Endothelial cell of umbilical vein (primary cell): ENCODE results near the gene ARSB. TPM values are rescaled to one million over a fixed set of nuclear protein-coding genes. Genes with fewer than 3 reads are reported as not detected.

Source experiments
- BruUV-seq: library from RNA; stranded (reverse); fragments of 400-500 nt; replicated peaks from 2 replicates; lab custom pipeline; 2021; lab: Mats Ljungman, UMichigan
- CTCF ChIA-PET: fragments of 300-600, 350-600 bp; sonication (Branson Sonifier 250); formaldehyde crosslinking; loops from one replicate; lab custom pipeline; 2021; ENCODE audit warnings: antibody characterized with exemption, inconsistent platforms; lab: Charles Lee
- POLR2A ChIA-PET: fragments of 300-600, 350-600 bp; sonication (Branson Sonifier 250); formaldehyde crosslinking; loops from one replicate; lab custom pipeline; 2021; ENCODE audit warnings: antibody characterized with exemption, inconsistent platforms; lab: Charles Lee
- DNase-seq: peaks from one replicate; pipeline ENCODE4 v3.0.0-alpha.2; 2011; ENCODE audit warnings: low read depth, low spot score
- FAIRE-seq: peaks from 2 replicates; lab custom pipeline; 2011; peaks lifted over from hg19 to GRCh38; lab: Jason Lieb, UNC
- H2AFZ ChIP-seq: 2 replicates; pipeline ENCODE4 v1.6.0; 2012; ENCODE audit warnings: low read depth, low read length, control low read depth, inconsistent platforms
- H3K27ac ChIP-seq: 2 replicates; pipeline ENCODE4 v1.5.1; 2011; ENCODE audit warnings: low read depth, mild to moderate bottlenecking, control low read depth, low read length, moderate library complexity; ENCODE audit not compliant: insufficient read depth
- H3K27me3 ChIP-seq, 2 experiments: 2 replicates each; pipeline versions ENCODE4 v1.6.0 to v1.6.1; 2011; ENCODE audit warnings: low read length in 2 of 2, mixed read lengths in 1 of 2; ENCODE audit not compliant: control insufficient read depth in 2 of 2, insufficient read depth in 2 of 2
- H3K36me3 ChIP-seq, 2 experiments: 2 replicates in 1 of 2; 3 replicates in 1 of 2; pipeline ENCODE4 v1.5.1; 2011; ENCODE audit warnings: low read length in 2 of 2, mild to moderate bottlenecking in 1 of 2, moderate library complexity in 1 of 2; ENCODE audit not compliant: control insufficient read depth in 2 of 2, insufficient read depth in 2 of 2; ENCODE audit errors: extremely low read depth in 1 of 2
- H3K4me1 ChIP-seq: 3 replicates; pipeline ENCODE4 v1.5.1; 2011; ENCODE audit warnings: mild to moderate bottlenecking, low read length; ENCODE audit not compliant: control insufficient read depth, insufficient read depth; ENCODE audit errors: extremely low read depth
- H3K4me2 ChIP-seq: 2 replicates; pipeline ENCODE4 v1.6.1; 2011; ENCODE audit warnings: low read length, control low read depth, mixed read lengths; ENCODE audit not compliant: insufficient read depth
- H3K4me3 ChIP-seq, 3 experiments: fragments of 200-600 bp in 1 of 3; sonication (generic), shearing (Covaris generic) in 1 of 3; replicated peaks in 1 of 3; 2 replicates each; pipeline ENCODE4 v1.5.1; 2011 to 2016; ENCODE audit warnings: control low read depth in 3 of 3, low read length in 3 of 3, mild to moderate bottlenecking in 2 of 3, inconsistent platforms in 1 of 3, low read depth in 1 of 3, moderate library complexity in 1 of 3; ENCODE audit not compliant: insufficient read depth in 1 of 3
- H3K79me2 ChIP-seq: 2 replicates; pipeline ENCODE4 v1.6.0; 2012; ENCODE audit warnings: low read length, inconsistent platforms; ENCODE audit not compliant: control insufficient read depth, insufficient read depth
- H3K9ac ChIP-seq: replicated peaks from 2 replicates; pipeline ENCODE3; 2011; ENCODE audit warnings: low read length, control low read depth; ENCODE audit not compliant: insufficient read depth; ENCODE audit errors: extremely low read depth
- H3K9me1 ChIP-seq: replicated peaks from 3 replicates; pipeline ENCODE4 v1.6.0; 2011; ENCODE audit warnings: mild to moderate bottlenecking, low read length; ENCODE audit not compliant: control insufficient read depth, insufficient read depth; ENCODE audit errors: extremely low read depth
- H3K9me3 ChIP-seq: replicated peaks from 2 replicates; pipeline ENCODE4 v1.5.1; 2012; ENCODE audit warnings: low read length, inconsistent platforms; ENCODE audit not compliant: control insufficient read depth, insufficient read depth
- H4K20me1 ChIP-seq: replicated peaks from 2 replicates; pipeline ENCODE3; 2011; ENCODE audit warnings: mild to moderate bottlenecking, low read length; ENCODE audit not compliant: control insufficient read depth, insufficient read depth; ENCODE audit errors: extremely low read depth
- EZH2 ChIP-seq: IDR thresholded peaks from 2 replicates; pipeline ENCODE4 v1.6.1; 2012; ENCODE audit warnings: borderline replicate concordance, low read depth, mild to moderate bottlenecking, moderate library complexity, low read length, inconsistent platforms; ENCODE audit not compliant: severe bottlenecking
- FOS ChIP-seq: IDR thresholded peaks from 2 replicates; pipeline ENCODE4 v1.6.1; 2011; ENCODE audit warnings: mild to moderate bottlenecking, low read length, moderate library complexity, borderline replicate concordance; ENCODE audit not compliant: insufficient read depth
- GATA2 ChIP-seq: IDR thresholded peaks from 2 replicates; pipeline ENCODE4 v1.7.0; 2011; ENCODE audit warnings: low read depth, mild to moderate bottlenecking, moderate library complexity, mixed read lengths, low read length; ENCODE audit not compliant: insufficient read length, insufficient read depth
- JUN ChIP-seq: IDR thresholded peaks from 2 replicates; pipeline ENCODE4 v1.6.1; 2011; ENCODE audit warnings: borderline replicate concordance, low read depth; ENCODE audit not compliant: insufficient read length, insufficient read depth
- MYC ChIP-seq: IDR thresholded peaks from one replicate; pipeline ENCODE4 v1.6.1; 2011; ENCODE audit warnings: mild to moderate bottlenecking, low read depth, low read length
- POLR2A ChIP-seq: IDR thresholded peaks from 2 replicates; pipeline ENCODE4 v1.6.1; 2012; ENCODE audit warnings: low read depth, mild to moderate bottlenecking, control low read depth, low read length
- POLR2AphosphoS5 ChIP-seq: IDR thresholded peaks from 2 replicates; pipeline ENCODE4 v1.6.1; 2012; ENCODE audit warnings: low read depth, mild to moderate bottlenecking, control low read depth, low read length, moderate library complexity; ENCODE audit not compliant: insufficient read depth
- dilution Hi-C: fragments of 300-500 bp; cut with MboI; formaldehyde crosslinking; loops from one replicate; pipeline ENCODE4 v1.15.0; 2019; ENCODE audit warnings: low sequenced_read_pairs; ENCODE audit not compliant: extremely low pct_ligation_motif_present
- intact Hi-C: fragments of 100-400 bp; cut with micrococcal nuclease; formaldehyde crosslinking; loops from one replicate; pipeline ENCODE4 v1.10.0; 2022
- polyA plus RNA-seq, 4 experiments: library from polyadenylated mRNA; depleted of rRNA in 3 of 4; stranded (reverse) in 3 of 4; unstranded in 1 of 4; fragments of >200 nt; gene quantifications; 2 replicates each; pipeline versions ENCODE4 v1.2.1 to v1.2.3, GENCODE V29; 2011 to 2012; ENCODE audit warnings: missing spikeins in 1 of 4
- total RNA-seq: library from RNA; stranded (reverse); gene quantifications from 2 replicates; pipeline ENCODE4 v1.2.3, GENCODE V29; 2021
- TF ChIP-seq, protein P1 (sequence below): IDR thresholded peaks from 2 replicates; pipeline ENCODE4 v1.6.1; 2011; ENCODE audit not compliant: insufficient read depth, insufficient read length
- TF ChIP-seq, protein P2 (sequence below), 2 donors: IDR thresholded peaks; 1 replicate in 1 of 2; 2 replicates in 1 of 2; pipeline ENCODE4 v1.5.1; 2011; ENCODE audit warnings: low read length in 2 of 2, mild to moderate bottlenecking in 2 of 2, moderate library complexity in 2 of 2, control low read depth in 1 of 2, inconsistent platforms in 1 of 2, low read depth in 1 of 2; ENCODE audit not compliant: insufficient read depth in 1 of 2; ENCODE audit errors: extremely low read depth in 1 of 2

ARSB gene
- total and polyA plus RNA-seq, 2 donors (not counting 3 experiments of a cell fraction or from before 2014, with no cell fraction given): 17.2 to 25.8 TPM

DNA sequence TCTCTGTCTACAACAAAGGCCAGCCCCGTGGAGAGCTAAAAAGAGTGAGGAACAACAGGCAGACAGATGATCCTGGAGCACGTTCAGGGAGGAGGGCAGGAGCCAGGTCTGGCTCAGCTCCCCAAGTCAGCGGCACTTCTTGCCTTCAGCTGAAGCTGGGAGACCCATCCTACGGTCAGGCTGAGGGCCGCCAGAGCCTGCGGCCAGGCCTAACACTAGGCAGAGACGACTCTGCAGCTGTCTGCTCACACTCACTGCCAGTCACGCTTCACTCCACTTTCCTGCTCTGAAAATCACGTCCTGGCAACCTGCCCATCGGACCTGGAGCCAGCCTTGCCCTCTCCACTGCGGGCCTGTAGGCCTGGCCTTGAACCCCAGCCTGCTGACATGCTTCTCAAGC lies 175.7 kb downstream of the ARSB start:
- H3K9me1 ChIP-seq: no peaks in the 10 kb centered on the region
- H3K27me3 ChIP-seq: no peaks in the 10 kb centered on the region
- H3K4me3 ChIP-seq: no peak overlapping the region
- DNase-seq: no peak
- H3K36me3 ChIP-seq: no peaks in the 10 kb centered on the region
- intact Hi-C loops (no loop called here), dilution Hi-C loops (no loop called here)
- no peak overlapping the region for H3K9ac ChIP-seq
- no peak overlapping the region for H2AFZ ChIP-seq
- no peaks in the 10 kb centered on the region for H3K79me2 ChIP-seq
- no peak for FAIRE-seq
- peaks cover 13% of the 10 kb centered on the region for H3K4me1 ChIP-seq
- H3K9me3 ChIP-seq: no peaks in the 10 kb centered on the region
- no peak overlapping the region for H3K4me2 ChIP-seq
- H3K27ac ChIP-seq: no peak overlapping the region
- BruUV-seq: no TSS peak
- TF ChIP-seq, protein P1, sequence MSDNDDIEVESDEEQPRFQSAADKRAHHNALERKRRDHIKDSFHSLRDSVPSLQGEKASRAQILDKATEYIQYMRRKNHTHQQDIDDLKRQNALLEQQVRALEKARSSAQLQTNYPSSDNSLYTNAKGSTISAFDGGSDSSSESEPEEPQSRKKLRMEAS: no peak
- TF ChIP-seq FOS (no peak), JUN (no peak), EZH2 (no peak), MYC (no peak), POLR2A (no peak), POLR2AphosphoS5 (no peak), GATA2 (no peak)
- TF ChIP-seq, protein P2, sequence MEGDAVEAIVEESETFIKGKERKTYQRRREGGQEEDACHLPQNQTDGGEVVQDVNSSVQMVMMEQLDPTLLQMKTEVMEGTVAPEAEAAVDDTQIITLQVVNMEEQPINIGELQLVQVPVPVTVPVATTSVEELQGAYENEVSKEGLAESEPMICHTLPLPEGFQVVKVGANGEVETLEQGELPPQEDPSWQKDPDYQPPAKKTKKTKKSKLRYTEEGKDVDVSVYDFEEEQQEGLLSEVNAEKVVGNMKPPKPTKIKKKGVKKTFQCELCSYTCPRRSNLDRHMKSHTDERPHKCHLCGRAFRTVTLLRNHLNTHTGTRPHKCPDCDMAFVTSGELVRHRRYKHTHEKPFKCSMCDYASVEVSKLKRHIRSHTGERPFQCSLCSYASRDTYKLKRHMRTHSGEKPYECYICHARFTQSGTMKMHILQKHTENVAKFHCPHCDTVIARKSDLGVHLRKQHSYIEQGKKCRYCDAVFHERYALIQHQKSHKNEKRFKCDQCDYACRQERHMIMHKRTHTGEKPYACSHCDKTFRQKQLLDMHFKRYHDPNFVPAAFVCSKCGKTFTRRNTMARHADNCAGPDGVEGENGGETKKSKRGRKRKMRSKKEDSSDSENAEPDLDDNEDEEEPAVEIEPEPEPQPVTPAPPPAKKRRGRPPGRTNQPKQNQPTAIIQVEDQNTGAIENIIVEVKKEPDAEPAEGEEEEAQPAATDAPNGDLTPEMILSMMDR (IDR thresholded peaks at IDR 0.05; ENCODE audit: extremely low read depth in 1 of 2, insufficient read depth in 1 of 2, low read depth in 1 of 2, low read length in 2 of 2): no peak
- CTCF ChIA-PET: interaction anchor here (1.0 to 1.8 kb wide), 6 partner anchors 9 to 342 kb away, joined by 3 to 4 read pairs (median 3); no protein-coding TSS in a partner anchor
- POLR2A ChIA-PET: no interaction called here
- H4K20me1 ChIP-seq: no peaks in the 10 kb centered on the region
